HL-60 (cell line): ENCODE results near the gene SLC25A21.

ENCODE experiments used
- DNase-seq, 2 experiments: peaks; one replicate each; pipeline ENCODE4 v3.0.0-alpha.2; 2010 to 2020; ENCODE audit warnings: low read depth in 1 of 2, low spot score in 1 of 2
- H3K27ac ChIP-seq: fragments of 250-450 bp; sonication (Bioruptor Pico); replicated peaks from 2 replicates; pipeline ENCODE4 v1.5.1; 2020; ENCODE audit warnings: mild to moderate bottlenecking, moderate library complexity
- H3K27me3 ChIP-seq: fragments of 250-450 bp; sonication (Bioruptor Pico); 2 replicates; pipeline ENCODE4 v1.5.1; 2021; ENCODE audit warnings: mild to moderate bottlenecking, moderate library complexity; ENCODE audit not compliant: insufficient read depth, poor library complexity, severe bottlenecking
- H3K4me3 ChIP-seq: replicated peaks from 2 replicates; pipeline ENCODE4 v1.5.1; 2011; ENCODE audit warnings: mild to moderate bottlenecking, control low read depth, low read length; ENCODE audit not compliant: insufficient read depth
- CTCF ChIP-seq: IDR thresholded peaks from one replicate; pipeline ENCODE4 v1.5.1; 2011; ENCODE audit warnings: low read length, control low read depth, inconsistent platforms; ENCODE audit not compliant: insufficient read depth
- GABPA ChIP-seq: IDR thresholded peaks from 2 replicates; pipeline ENCODE4 v1.6.1; 2012; ENCODE audit warnings: low read depth
- POLR2AphosphoS5 ChIP-seq: IDR thresholded peaks from 2 replicates; pipeline ENCODE4 v1.6.1; 2012; ENCODE audit warnings: low read depth
- SPI1 ChIP-seq: IDR thresholded peaks from 2 replicates; pipeline ENCODE4 v1.6.1; 2012; ENCODE audit warnings: low read depth, mild to moderate bottlenecking, borderline replicate concordance
- TF ChIP-seq, protein P1 (sequence below): IDR thresholded peaks from 2 replicates; pipeline ENCODE4 v1.6.1; 2012; ENCODE audit warnings: low read depth; ENCODE audit not compliant: insufficient replicate concordance

The SLC25A21 gene

GRCh38 chr14:37202812-37203211 is 30.4 kb upstream of the SLC25A21 start:
- no peak overlapping the region for H3K4me3 ChIP-seq
- H3K27me3 ChIP-seq, result peaks cover 4% of the 10 kb centered on the region
- H3K27ac ChIP-seq, result no peak overlapping the region
- DNase-seq, result no peak
- TF ChIP-seq CTCF (no peak), GABPA (no peak), SPI1 (no peak), POLR2AphosphoS5 (no peak)
- TF ChIP-seq, protein P1, sequence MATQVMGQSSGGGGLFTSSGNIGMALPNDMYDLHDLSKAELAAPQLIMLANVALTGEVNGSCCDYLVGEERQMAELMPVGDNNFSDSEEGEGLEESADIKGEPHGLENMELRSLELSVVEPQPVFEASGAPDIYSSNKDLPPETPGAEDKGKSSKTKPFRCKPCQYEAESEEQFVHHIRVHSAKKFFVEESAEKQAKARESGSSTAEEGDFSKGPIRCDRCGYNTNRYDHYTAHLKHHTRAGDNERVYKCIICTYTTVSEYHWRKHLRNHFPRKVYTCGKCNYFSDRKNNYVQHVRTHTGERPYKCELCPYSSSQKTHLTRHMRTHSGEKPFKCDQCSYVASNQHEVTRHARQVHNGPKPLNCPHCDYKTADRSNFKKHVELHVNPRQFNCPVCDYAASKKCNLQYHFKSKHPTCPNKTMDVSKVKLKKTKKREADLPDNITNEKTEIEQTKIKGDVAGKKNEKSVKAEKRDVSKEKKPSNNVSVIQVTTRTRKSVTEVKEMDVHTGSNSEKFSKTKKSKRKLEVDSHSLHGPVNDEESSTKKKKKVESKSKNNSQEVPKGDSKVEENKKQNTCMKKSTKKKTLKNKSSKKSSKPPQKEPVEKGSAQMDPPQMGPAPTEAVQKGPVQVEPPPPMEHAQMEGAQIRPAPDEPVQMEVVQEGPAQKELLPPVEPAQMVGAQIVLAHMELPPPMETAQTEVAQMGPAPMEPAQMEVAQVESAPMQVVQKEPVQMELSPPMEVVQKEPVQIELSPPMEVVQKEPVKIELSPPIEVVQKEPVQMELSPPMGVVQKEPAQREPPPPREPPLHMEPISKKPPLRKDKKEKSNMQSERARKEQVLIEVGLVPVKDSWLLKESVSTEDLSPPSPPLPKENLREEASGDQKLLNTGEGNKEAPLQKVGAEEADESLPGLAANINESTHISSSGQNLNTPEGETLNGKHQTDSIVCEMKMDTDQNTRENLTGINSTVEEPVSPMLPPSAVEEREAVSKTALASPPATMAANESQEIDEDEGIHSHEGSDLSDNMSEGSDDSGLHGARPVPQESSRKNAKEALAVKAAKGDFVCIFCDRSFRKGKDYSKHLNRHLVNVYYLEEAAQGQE, result no peak

GRCh38 chr14:37202265-37202664 is 29.9 kb upstream of the SLC25A21 start:
- TF ChIP-seq POLR2AphosphoS5 (no peak), GABPA (no peak), SPI1 (no peak), CTCF (no peak)
- TF ChIP-seq, protein P1, result no peak
- H3K4me3 ChIP-seq, result no peak overlapping the region
- H3K27me3 ChIP-seq, result peaks cover 4% of the 10 kb centered on the region
- no peak overlapping the region for H3K27ac ChIP-seq
- DNase-seq, result no peak

DNA sequence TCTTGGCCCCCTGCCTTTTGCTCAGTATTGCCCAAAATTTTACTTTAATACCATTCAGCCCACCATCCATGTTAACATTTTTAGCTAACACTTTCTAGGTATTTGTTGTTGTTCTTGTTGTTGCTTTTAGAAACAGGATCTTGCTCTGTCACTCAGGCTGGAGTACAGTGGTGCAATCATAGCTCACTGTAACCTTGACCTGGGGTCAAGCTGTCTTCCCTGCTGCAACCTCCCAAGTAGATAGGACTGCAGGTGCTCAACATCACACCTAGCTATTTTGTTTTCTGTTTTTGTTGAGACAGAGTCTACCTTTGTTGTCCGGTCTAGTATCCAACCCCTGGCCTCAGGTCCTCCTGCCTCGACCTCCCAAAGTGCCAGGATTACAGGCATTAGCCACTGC is 29.3 kb upstream of the SLC25A21 start:
- Histone ChIP-seq H3K27me3 (peaks cover 4% of the 10 kb centered on the region), H3K27ac (no peak overlapping the region), H3K4me3 (no peak overlapping the region)
- no peak for DNase-seq
- TF ChIP-seq POLR2AphosphoS5, result no peak
- no peak for TF ChIP-seq CTCF
- no peak for TF ChIP-seq SPI1
- TF ChIP-seq, protein P1, result no peak
- TF ChIP-seq GABPA, result no peak
